ENCODE measurements around the gene DLG2.
"Not testable (repeated sequence)": the region's sequence is repeated elsewhere in the genome, so short reads cannot be mapped to it uniquely, and the experiment has no call there.

Gene DLG2

DNA sequence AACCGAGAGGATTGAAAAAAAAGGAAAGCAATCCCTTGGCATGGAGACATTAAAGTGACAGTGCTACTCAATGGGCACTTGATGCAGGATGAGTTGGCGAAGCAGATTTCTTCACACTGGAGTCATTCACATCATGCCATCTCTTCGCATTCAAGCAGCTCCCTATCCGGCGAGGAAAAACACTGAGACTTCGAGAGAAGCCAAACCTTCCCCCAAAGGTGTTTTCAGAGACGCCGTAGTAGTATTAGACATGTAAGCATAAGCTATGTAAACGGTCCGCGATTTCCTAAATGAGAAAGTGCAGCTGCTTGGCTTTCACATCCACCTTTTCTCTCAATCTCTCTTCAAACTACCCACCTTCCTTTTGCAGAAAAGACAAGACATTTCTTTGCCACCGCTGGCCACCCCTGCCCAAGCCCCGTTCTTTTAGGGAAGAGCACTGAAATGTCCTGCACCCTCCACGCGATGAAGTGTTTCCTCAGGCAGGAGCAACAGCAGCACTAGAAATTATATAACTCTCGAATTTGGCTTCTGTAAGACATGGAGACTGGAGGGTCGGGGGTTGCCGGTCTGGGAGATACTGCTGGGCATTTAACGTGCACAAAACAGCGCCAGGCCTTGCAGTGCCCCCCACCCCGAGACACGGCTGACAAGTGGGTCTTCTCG is at the start of gene DLG2:
Gene DLG2, minus strand, starts transcription at position 13 of the 666 bp plus-strand sequence.
- H3K4me3 ChIP-seq (ENCODE audit: low read depth, low read length): peak within 1 kb of the TSS; percentile 77
- DNase-seq (ENCODE audit: low read depth): no peak

DNA sequence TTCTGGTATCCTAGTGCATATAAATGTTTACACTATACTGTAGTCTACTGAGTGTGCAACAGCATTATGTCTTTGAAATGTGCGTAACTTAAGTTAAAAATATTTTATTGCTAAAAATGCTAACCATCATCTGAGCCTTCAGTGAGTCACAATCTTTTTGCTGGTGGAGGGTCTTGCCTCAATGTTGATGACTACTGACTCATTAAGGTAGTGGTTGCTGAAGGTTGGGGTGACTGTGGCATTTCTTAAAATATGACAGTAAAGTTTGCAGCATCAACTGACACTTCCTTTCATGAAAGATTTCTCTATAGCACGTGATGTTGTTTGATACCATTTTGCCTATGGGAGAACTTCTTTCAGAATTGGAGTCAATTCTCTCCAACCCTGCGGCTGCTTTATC is 46.2 kb upstream of the DLG2 start:
- no peak for DNase-seq (ENCODE audit: low read depth)
- H3K4me3 ChIP-seq (ENCODE audit: low read depth, low read length): no peak overlapping the region

DNA sequence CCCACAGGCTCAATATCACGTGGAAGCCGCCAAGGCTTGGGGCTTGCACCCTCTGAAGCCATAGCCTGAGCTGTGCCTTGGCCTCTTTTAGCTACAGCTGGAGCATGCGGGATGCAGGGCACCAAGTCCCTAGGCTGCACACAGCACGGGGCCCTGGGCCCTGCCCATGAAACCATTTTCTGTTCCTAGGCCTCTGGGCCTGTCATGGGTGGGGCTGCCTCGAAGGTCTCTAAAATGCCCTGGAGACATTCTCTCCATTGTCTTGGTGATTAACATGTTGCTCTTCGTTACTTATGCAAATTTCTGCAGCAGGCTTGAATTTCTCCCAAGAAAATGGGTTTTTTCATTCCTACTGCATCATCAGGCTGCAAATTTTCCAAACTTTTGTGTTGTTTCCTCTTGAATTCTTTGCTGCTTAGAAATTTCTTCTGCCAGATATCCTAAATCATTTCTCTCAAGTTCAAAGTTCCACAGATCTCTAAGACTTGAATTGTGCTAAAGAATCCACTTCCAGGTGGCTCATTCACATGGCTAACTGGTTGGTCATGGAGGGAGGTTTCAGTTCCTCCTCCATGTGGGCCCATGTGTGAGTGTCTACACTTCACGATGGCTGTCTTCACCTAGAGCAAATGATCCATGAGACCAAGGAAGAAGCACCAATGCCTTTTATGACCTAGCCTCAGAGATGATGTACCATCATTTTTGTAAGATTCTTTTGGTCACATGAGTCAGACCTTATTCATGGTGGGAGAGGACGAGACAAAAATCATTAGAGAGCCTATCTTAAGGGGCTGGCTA is 45.2 kb upstream of the DLG2 start:
- no peak for DNase-seq (ENCODE audit: low read depth)

DNA sequence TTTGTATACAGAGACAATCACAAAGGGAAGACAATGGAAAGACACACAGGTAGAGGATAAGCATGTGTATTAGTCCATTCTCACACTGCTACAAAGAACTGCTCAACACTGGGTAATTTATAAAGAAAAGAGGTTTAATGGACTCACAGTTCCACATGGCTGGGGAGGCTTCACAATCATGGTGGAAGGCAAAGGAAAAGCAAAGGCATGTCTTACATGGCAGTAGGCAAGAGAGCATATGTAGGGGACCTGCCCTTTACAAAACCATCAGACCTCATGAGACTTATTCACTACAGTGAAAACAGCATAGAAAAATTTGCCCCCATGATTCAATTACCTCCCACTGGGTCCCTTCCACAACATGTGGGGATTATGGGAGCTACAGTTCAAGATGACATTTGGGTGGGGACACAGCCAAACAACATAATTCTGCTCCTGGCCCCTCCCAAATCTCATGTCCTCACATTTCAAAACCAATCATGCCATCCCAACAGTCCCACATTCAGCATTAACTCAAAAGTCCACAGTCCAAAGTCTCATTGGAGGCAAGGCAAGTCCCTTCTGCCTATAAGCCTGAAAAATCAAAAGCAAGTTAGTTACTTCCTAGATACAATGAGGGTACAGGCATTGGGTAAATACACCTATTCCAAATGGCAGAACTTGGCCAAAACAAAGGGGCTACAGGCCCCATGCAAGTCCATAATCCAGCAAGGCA is 44.0 kb upstream of the DLG2 start:
- DNase-seq (ENCODE audit: low read depth); H3K4me3 ChIP-seq (ENCODE audit: low read depth, low read length): not testable (repeated sequence)

More for the DNA sequence above, 45.2 kb upstream of the DLG2 start:
- H3K4me3 ChIP-seq (ENCODE audit: low read depth, low read length): no peak overlapping the region

DNA sequence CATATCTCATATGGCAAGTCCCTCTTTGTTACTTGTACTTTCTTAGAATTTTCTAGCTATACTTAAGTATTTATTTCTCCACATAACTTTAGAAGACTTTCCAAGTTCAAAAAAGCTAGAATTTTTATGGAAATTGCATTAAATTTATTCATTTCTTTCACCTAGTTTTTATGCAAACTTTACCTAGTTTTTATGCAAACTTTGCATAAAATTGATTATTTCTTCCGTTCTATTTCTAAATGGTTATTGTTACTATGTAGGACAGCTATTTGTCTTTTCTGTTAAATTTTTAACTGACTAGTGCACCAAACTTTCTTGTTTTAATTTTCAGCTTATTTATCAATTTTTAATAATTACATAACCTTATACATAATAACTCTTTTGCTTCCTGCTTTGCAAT is 41.0 kb upstream of the DLG2 start:
- H3K4me3 ChIP-seq (ENCODE audit: low read depth, low read length): no peak overlapping the region
- no peak for DNase-seq (ENCODE audit: low read depth)

DNA sequence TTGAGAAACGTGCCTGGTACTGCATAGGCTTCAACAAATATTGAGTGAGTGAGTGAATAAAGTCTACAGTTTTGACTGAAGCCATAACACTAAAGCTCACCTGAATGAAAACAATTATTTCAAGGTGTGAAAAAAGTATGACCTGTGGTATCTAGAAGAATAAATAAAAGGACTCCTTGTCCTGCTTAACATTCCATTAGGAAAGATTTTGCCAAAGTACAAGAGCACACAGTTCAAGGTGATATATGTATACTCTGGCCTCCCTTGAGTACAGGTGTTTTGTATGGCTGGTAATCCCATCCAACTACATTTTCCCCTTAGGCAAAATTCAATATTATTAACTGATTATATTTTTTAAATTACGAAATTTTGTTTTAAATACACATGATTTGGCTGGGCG is 39.5 kb upstream of the DLG2 start:
- no peak overlapping the region for H3K4me3 ChIP-seq (ENCODE audit: low read depth, low read length)
- DNase-seq (ENCODE audit: low read depth): no peak

DNA sequence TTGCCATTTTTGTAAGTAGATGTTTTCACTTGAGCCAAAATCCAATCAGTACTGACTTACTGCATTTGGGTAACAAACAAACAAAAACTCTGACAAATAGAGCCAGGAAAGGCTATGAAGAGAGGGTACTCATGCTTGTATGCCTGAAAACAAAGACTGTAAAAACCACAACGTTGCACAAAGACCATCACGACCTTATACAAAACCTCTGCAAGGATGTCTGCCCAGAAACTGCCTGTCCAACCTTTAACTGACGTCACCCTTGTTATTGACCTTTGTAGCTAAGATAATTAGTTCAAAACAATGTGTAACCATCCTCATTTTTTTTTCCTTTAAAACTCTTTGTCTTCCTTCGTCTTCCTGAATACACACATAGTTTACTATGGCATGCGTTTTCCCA is 38.6 kb upstream of the DLG2 start:
- H3K4me3 ChIP-seq (ENCODE audit: low read depth, low read length): no peak overlapping the region
- DNase-seq (ENCODE audit: low read depth): no peak

DNA sequence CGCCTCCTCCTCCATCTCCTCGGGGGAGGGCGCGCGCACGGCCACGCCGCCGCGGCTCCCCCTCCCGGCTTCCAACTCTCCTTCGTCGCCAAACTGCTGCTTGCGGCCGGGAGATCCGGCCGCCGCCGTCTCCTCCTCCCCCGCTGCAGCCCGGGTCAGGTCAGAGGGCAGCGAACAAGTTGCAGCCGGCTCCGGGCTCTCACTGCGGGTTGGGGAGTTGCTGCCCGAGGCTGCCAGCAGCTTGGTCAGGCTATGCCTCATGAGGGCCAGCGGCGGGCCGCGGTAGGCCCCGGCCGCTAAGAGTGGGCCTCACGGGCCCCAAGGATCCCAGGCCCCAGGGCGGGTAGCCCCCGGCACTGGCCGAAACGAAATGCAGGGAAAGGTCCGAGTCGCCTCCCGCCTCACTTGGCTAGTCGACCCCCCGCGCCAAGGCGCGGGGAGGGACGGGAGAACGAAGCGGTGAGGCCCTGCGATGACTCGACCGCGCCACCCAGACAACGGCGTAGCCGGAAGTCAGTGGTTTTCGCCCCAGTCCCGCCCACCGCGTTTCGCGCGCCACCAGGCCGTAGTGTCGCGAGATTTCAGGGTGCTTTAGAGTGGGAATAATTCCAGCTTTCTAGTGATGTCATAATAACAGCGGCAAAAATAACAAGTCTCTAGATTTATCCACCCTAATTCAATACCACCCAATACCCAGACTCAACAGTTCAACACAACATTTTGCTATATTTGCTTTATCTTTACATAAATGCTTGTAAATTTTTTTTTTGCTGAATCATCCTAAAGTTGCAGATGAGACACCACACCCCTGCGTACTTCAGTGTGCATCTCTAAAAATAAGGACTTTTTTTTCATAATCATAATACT is 37.7 kb upstream of the DLG2 start, which contains the start of gene CREBZF:
Gene CREBZF, minus strand, starts transcription at position 515 of the 867 bp plus-strand sequence. Its CDS starts 254 bp downstream, at position 261.
- DNase-seq (ENCODE audit: low read depth): peak; percentile 85
- peak within 1 kb of the TSS; percentile 91 for H3K4me3 ChIP-seq (ENCODE audit: low read depth, low read length)

DNA sequence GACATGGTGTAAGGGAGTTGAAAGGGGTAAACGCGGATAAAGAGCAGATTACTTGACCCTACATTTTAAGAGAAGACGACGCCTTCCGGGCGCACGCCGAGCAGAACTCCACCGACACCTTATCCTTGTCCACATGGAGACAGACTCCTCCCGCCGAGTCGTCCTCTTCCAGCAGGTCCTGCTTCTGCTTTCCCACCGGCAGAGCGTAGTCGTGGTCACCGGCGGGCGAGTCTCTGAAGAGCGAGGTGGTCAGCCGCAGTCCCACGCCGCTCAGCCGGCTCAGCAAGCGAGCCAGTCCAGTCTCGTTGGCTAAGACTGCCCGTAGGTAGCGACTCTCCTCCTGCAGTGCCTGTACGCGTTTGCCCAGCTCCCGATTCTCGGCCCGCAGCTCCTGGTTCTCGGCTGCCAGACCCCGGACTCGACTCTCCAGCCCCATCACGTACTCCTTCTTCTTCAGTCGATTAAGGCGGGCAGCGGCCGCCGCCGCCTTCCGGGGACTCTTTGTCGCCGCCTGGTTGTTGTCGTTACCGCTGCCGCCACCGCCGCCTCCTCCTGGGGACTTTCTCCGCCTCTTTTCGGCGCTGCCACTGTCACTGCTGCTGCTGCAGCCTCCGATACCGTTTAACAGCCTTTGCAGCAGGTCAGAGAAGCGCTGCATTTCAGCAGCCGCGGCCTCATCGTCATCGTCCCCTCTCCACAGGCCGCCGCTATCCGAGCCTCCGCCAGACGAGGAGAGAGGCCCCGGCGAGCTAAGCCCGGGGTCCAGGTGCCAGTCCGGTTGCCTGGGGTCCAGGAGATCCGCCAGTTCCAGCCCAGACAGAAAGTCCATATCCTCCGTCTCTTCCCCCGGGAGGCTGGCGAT is 36.8 kb upstream of the DLG2 start:
- DNase-seq (ENCODE audit: low read depth): no peak
- peak overlapping the region; percentile 91 for H3K4me3 ChIP-seq (ENCODE audit: low read depth, low read length)

DNA sequence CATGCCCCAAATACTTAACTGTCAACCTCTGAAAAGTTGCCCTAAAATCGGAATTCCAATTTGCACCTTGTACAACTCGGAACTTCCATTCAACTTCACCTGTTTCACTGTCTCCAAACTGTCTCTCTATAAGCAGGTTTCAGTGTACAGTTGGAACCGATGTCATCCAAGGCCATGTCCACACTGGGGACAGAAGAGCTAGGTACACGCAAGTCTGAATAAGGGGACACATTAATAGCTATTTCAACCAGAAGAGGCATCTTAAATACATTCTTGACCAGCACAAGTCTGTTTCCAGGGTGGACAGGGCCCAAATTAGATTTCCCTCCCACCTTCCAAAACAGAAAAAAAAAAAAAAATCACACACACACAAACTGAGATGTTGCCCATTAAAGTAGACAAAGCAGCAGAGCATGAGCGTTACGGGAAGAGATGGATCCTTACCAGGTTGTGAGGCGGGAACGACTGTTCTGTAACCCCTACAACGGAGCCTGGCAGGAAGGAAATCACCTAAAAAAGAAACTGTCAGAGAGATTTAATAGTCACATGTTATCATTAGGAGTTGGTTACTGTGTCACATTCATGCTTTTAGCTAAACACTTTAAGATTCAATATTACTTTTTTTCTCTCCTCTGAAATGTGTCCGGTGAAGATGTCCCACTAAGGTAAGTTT is 36.1 kb upstream of the DLG2 start:
- H3K4me3 ChIP-seq (ENCODE audit: low read depth, low read length): peak overlapping the region; percentile 91
- no peak for DNase-seq (ENCODE audit: low read depth)

DNA sequence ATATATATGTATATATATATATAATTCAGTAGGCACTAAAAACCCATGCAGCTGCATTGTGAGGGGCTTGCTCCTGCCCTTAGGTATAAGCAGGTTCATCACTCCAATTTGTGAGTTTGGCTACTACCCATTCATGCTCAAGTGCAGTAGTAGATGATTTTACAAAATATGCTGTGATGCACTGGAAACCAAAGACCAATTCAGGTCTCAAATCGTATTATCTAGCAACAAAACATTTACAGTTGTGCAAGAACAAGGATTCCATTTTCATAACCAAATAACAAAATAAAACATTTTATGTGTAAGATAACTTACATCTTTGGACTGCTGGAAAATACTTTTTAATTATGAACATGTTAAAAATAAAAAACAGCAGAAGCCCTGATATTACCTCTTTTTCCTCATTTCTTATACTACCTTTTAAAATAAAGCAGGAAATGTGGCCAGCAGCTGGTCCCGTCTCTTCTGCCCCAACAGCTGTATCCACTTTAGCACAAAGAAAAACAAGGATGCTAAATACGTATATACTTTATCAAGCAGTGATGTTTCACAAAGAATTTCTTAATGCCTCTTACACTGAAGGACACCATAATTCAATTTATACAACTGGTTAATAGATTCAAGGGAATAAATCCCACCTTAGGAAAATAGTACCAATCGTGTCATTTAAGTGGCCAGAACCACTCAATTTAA is 35.0 kb upstream of the DLG2 start:
- peak overlapping the region; percentile 91 for H3K4me3 ChIP-seq (ENCODE audit: low read depth, low read length)
- DNase-seq (ENCODE audit: low read depth): no peak

DNA sequence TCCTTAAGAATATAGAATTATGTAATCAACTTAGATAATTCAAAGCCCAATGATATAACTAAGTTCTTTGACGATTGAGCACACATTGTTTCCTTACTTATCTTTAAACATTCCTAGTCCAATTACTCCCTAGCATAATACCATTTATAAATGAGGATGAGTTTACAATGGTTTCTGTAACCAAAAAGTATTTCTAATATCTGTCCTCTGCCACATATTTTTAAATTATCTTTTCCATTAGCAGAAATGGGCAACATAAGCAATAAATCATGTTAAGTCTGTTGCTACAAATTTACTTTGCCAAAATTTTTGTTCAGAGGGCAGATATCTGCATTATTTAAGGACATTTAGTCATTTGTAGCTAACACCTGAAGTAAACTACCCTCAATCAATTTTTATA is 31.0 kb upstream of the DLG2 start:
- H3K4me3 ChIP-seq (ENCODE audit: low read depth, low read length): no peak overlapping the region
- no peak for DNase-seq (ENCODE audit: low read depth)

DNA sequence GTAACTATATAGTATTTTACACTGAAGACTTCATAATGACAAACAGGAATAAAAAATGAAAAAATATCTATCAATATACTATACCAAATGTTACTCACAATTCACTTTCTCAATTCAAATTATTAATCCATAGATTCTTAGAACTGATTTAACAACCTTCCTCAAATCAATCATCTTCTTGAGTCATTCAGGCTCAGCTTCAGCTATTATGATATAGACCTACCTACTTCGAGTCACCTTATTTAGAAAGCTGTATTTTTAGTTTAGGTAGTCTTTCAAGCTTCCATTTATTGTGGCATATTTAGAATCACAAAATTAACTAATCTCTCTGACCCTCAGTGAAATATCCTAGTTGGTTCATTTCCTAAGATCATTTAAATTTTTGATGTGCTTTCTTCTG is 29.6 kb upstream of the DLG2 start:
- H3K4me3 ChIP-seq (ENCODE audit: low read depth, low read length): no peak overlapping the region
- no peak for DNase-seq (ENCODE audit: low read depth)

DNA sequence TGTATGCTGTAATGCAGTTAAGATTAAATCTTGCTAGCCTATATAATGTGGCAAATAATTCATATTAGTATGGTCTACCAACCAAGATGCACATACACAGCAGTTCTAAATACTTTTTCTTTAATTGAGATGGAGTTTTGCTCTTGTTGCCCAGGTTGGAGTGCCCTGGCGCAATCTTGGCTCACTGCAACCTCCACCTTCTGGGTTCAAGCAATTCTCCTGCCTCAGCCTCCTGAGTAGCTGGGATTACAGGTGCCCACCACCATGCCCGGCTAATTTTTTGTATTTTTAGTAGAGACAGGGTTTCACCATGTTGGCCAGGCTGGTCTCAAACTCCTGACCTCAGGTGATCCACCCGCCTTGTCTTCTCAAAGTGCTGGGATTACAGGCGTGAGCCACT is 27.2 kb upstream of the DLG2 start:
- DNase-seq (ENCODE audit: low read depth); H3K4me3 ChIP-seq (ENCODE audit: low read depth, low read length): not testable (repeated sequence)

DNA sequence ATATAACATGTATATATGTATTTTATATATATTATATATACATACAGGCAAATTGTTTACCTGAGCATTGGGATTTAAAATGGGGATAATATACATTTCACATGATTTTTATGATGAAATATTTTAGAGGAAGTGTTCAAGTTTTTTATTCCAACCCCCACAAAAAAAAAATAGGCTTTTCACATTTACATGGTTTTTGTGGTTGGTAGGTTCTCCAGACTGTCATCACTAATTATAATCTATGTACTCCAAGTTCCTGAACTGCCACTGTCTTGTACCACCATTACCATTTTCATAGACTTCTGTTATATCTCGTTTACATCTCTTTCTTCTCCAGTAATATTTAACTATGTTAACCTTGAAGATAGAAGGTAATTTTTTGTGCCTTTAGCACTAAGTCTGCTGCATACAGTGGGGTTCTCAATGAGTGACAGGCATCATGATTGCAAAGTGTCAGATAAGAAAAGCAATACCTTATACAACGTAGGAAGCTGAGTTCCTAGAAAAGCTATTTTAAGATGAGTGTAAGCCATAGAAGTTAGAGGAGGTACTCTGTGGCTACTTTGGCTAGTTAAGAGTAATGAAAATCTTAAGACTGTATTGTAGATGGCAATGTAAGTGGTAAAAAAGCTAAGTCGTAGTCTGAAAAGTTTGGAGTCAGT is 25.8 kb upstream of the DLG2 start:
- H3K4me3 ChIP-seq (ENCODE audit: low read depth, low read length): no peak overlapping the region
- no peak for DNase-seq (ENCODE audit: low read depth)

DNA sequence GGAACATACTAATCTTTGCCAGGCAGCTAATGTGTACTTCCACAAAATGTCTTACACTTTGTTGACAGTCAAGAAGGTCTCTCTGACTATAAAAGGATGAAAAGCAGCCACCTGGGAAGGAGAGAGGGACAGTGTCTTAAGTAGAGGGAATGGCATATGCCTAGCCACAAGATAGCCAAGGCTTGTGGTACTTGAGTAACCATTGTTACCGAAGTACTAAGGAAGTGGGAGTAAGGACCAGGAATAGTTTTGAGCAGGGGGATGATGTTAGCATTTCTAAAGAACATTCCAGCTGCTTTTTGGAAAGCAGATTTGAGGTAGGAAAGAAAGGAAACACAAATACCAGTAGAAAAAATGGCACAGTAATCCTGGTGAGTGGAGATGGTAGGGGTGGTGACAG is 24.0 kb upstream of the DLG2 start:
- no peak for DNase-seq (ENCODE audit: low read depth)
- H3K4me3 ChIP-seq (ENCODE audit: low read depth, low read length): no peak overlapping the region
